ENCODE results near the gene RAPSN. TPM values are rescaled to one million over a fixed set of nuclear protein-coding genes. Genes with fewer than 3 reads are reported as not detected.

The RAPSN gene
- polyA plus RNA-seq, 1 donor from 2014 or later = not detected

DNA sequence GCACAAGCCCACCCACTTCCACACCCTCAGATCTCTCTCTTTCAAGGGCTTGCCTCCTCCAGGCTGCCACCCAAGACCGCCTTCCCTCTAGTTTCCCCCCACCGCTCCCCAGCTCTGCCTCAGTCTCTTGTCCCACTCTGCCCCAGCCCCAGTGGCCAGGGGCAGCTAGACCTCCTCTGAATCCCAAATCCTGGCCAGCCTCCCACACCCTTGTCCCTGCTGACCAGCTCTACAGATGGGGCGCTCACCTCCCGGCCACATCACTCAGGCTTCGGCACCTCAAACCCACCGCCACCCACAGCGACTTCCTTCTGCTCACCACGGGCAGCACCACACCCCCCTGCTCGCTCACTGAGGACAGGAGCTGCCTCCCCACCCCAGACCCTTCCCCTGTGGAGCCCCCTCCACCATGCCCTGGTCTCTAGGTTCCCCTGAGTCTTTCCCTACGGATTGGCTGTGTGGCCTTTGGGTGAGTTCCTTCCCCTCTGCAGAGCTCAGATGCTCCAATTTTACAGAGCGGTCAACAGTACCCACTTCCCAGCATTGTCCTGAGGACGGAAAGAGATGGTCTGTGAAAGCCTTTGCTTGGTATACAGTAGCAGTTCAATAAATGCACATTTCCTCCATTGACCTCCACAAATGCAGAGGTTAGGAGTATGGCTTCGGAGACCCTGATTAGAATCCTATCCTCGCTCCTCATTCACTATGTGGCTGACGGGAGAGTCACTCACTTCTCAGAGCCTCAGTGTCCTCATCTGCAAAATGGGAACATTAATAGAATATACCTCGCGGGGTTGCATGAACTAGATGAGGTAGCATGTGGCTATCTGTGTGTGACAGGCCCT is 59.1 kb downstream of the RAPSN start:
- H3K79me2 ChIP-seq (replicated peaks; ENCODE audit: insufficient read depth, low read length) = no peaks in the 10 kb centered on the region
- H3K9me2 ChIP-seq (ENCODE audit: insufficient read depth, low read length) = no peaks in the 10 kb centered on the region
- no peaks in the 10 kb centered on the region for H3K27me3 ChIP-seq (ENCODE audit: insufficient read depth, low read depth, low read length)
- H3K27ac ChIP-seq (ENCODE audit: low read length) = no peak overlapping the region
- H3K9ac ChIP-seq (ENCODE audit: low read length) = no peak overlapping the region
- no peak overlapping the region for H3K4me2 ChIP-seq (ENCODE audit: low read length)
- H3K4me3 ChIP-seq (ENCODE audit: low read length) = no peak overlapping the region
- no peaks in the 10 kb centered on the region for H3F3A ChIP-seq (ENCODE audit: insufficient read depth, low read length, poor library complexity, severe bottlenecking)
- no peaks in the 10 kb centered on the region for H4K20me1 ChIP-seq (ENCODE audit: insufficient read depth)
- H3K9me3 ChIP-seq (ENCODE audit: low read length) = no peaks in the 10 kb centered on the region
- TF ChIP-seq RAD21 (conservative IDR thresholded peaks at IDR 0.05) = no peak
- TF ChIP-seq SMC3 (conservative IDR thresholded peaks at IDR 0.05; ENCODE audit: poor library complexity) = no peak
- TF ChIP-seq POLR2AphosphoS5 (IDR thresholded peaks at IDR 0.05) = no peak
- H2AFZ ChIP-seq (ENCODE audit: low read depth, low read length) = no peak overlapping the region
- H3K36me3 ChIP-seq (ENCODE audit: insufficient read depth, low read length) = no peaks in the 10 kb centered on the region

DNA sequence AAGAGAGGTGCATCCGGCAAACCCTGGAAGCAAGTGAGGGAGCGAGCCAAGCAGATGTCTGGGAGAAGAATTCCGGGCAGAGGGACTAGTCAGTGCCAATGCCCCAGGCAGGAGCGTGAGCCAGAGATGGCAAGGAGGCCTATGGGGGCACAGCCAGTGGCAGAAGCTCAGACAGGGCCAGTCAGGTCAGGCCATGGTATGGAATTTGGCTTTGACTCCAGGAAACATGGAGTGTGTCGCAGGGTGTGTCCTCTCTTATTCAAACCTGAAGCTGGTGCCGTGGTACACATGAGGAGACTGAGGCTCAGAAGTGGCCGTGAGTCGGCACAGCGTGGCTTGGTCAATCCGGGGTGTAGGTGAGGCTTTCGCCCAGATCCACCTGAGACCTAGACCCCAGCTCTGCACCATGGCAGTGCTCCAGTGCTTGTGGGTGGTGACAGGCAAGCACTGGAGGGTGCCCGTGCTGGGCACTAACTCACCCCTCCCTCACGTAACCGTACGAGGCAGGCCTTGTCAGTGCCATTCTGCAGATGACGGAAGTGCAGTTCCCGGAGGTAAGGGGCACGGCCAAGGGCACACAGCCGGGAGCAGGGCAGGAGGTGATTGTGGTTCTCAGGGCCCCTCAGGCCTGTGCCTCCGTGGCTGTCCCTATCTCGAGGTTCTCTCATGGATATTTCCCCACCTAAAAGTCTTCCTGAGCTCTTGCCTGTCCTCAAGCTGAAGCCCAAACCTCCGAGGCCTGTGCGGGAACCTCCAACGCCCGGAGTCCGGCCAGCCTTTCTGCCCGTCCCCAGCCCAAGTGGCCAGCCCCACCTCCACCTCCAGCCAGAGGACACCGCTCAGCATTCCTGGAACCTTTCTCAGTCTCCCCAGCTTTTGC is 60.0 kb downstream of the RAPSN start:
- Histone ChIP-seq H2AFZ (ENCODE audit: low read depth, low read length) (no peak overlapping the region), H3K79me2 (replicated peaks; ENCODE audit: insufficient read depth, low read length) (no peaks in the 10 kb centered on the region), H3K4me3 (ENCODE audit: low read length) (no peak overlapping the region), H4K20me1 (ENCODE audit: insufficient read depth) (no peaks in the 10 kb centered on the region), H3K9me3 (ENCODE audit: low read length) (no peaks in the 10 kb centered on the region), H3K27ac (ENCODE audit: low read length) (no peak overlapping the region), H3K9me2 (ENCODE audit: insufficient read depth, low read length) (no peaks in the 10 kb centered on the region), H3K36me3 (ENCODE audit: insufficient read depth, low read length) (no peaks in the 10 kb centered on the region), H3K4me2 (ENCODE audit: low read length) (no peak overlapping the region), H3K27me3 (ENCODE audit: insufficient read depth, low read depth, low read length) (no peaks in the 10 kb centered on the region), H3F3A (ENCODE audit: insufficient read depth, low read length, poor library complexity, severe bottlenecking) (no peaks in the 10 kb centered on the region), H3K9ac (ENCODE audit: low read length) (no peak overlapping the region)
- TF ChIP-seq EZH2 (IDR thresholded peaks at IDR 0.05; ENCODE audit: borderline replicate concordance, insufficient read depth, low read length, poor library complexity, severe bottlenecking) (no peak), SMC3 (conservative IDR thresholded peaks at IDR 0.05; ENCODE audit: poor library complexity) (no peak), EP300 (conservative IDR thresholded peaks at IDR 0.05; ENCODE audit: poor library complexity, severe bottlenecking) (no peak), POLR2AphosphoS5 (IDR thresholded peaks at IDR 0.05) (no peak), MXI1 (conservative IDR thresholded peaks at IDR 0.05; ENCODE audit: poor library complexity, severe bottlenecking) (no peak), RAD21 (conservative IDR thresholded peaks at IDR 0.05) (no peak), TAF1 (IDR thresholded peaks at IDR 0.05; ENCODE audit: low read depth) (no peak)
- TF ChIP-seq, protein P1, sequence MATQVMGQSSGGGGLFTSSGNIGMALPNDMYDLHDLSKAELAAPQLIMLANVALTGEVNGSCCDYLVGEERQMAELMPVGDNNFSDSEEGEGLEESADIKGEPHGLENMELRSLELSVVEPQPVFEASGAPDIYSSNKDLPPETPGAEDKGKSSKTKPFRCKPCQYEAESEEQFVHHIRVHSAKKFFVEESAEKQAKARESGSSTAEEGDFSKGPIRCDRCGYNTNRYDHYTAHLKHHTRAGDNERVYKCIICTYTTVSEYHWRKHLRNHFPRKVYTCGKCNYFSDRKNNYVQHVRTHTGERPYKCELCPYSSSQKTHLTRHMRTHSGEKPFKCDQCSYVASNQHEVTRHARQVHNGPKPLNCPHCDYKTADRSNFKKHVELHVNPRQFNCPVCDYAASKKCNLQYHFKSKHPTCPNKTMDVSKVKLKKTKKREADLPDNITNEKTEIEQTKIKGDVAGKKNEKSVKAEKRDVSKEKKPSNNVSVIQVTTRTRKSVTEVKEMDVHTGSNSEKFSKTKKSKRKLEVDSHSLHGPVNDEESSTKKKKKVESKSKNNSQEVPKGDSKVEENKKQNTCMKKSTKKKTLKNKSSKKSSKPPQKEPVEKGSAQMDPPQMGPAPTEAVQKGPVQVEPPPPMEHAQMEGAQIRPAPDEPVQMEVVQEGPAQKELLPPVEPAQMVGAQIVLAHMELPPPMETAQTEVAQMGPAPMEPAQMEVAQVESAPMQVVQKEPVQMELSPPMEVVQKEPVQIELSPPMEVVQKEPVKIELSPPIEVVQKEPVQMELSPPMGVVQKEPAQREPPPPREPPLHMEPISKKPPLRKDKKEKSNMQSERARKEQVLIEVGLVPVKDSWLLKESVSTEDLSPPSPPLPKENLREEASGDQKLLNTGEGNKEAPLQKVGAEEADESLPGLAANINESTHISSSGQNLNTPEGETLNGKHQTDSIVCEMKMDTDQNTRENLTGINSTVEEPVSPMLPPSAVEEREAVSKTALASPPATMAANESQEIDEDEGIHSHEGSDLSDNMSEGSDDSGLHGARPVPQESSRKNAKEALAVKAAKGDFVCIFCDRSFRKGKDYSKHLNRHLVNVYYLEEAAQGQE (IDR thresholded peaks at IDR 0.05; ENCODE audit: borderline replicate concordance) = no peak
- TF ChIP-seq, protein P2, sequence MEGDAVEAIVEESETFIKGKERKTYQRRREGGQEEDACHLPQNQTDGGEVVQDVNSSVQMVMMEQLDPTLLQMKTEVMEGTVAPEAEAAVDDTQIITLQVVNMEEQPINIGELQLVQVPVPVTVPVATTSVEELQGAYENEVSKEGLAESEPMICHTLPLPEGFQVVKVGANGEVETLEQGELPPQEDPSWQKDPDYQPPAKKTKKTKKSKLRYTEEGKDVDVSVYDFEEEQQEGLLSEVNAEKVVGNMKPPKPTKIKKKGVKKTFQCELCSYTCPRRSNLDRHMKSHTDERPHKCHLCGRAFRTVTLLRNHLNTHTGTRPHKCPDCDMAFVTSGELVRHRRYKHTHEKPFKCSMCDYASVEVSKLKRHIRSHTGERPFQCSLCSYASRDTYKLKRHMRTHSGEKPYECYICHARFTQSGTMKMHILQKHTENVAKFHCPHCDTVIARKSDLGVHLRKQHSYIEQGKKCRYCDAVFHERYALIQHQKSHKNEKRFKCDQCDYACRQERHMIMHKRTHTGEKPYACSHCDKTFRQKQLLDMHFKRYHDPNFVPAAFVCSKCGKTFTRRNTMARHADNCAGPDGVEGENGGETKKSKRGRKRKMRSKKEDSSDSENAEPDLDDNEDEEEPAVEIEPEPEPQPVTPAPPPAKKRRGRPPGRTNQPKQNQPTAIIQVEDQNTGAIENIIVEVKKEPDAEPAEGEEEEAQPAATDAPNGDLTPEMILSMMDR (IDR thresholded peaks at IDR 0.05; ENCODE audit: poor library complexity, severe bottlenecking) = no peak

All from neural cell (in vitro differentiated cells).